Endometrial microvascular endothelial cells (primary cell): ENCODE data around the gene CCSER2. TPM values are rescaled to one million over a fixed set of nuclear protein-coding genes. Genes with fewer than 3 reads are reported as not detected.
"Not testable (repeated sequence)": the region's sequence is repeated elsewhere in the genome, so short reads cannot be mapped to it uniquely, and the experiment has no call there.

Source experiments
- in situ Hi-C: cut with HindIII; loops from 2 replicates; pipeline ENCODE4 v1.10.0; 2017; ENCODE audit warnings: low sequenced_read_pairs, low pct_unique_long_range_greater_than_20kb; ENCODE audit errors: inconsistent ontology term
- total RNA-seq: library from RNA; depleted of rRNA; stranded (reverse); fragments of >200 nt; gene quantifications from one replicate; pipeline ENCODE4 v1.2.3, GENCODE V29; 2015; ENCODE audit errors: inconsistent ontology term

CCSER2 gene
- total RNA-seq, 1 donor from 2014 or later = 29.2 TPM

DNA sequence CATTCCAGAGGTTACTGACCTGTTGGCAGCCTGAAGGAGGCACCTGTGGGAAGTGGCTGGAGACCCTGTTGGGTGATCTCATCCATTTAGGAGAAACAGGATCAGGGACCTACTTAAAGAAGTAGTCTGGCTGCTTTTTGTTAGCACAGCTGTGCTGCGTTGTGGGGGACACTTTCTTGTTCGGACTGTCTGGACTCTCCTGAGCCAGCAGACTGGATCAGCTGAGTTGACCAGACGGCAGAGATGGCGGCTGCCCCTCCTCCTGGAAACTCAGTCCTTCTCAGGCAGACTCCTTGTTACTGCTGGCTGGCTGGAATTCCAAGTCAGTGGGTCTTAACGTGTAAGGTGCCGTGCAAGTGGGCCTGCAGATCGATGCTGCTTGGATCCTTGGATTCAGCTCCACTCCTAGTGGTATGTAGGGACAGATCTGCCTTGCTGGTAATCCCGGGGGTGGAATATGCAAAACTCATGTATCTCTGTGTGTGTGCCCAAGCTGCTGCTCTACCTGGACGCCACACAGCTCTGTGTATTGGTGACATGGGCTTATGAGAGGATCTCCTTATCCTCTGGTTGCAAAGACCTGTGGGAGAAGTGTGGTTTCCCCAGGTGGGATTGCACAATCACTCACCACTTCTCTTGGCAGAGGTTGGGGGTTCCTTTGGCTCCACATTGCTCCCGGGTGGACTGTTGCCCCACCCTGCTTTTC is 87.3 kb downstream of the CCSER2 start:
- in situ Hi-C loops = no loop called here

DNA sequence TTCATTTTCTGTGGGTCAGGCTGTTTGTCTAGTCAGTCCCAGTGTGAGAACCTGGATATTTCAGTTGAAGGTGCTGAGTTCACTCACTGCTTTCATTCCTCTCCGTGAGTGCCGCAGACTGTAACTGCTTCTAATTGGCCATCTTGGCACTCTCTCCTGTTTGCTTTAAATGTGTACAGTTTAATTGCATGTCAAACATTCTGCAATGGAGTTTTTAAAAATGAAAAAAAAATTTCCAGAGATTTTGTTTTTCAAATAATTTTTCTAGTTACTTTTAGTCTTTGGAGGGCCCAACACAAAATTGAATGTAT is 87.8 kb downstream of the CCSER2 start:
- in situ Hi-C loops = no loop called here

DNA sequence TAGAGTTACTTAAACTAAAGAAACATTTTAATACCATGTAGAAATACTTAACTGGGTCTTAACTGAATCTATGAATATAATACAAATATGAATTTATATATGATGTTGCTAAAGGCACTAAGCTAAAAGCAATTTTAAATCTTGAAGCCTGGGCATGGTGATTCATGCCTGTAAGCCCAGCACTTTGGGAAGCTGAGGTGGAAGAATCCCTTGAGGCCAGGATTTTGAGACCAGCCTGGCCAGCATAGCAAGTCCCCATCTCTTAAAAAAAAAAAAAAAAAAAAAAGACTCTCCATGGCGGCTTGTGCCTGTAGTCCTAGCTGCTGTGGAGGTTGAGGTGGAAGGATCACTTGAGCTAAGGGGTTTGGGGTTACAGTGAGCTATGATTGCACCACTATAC is 95.3 kb downstream of the CCSER2 start:
- in situ Hi-C loops = no loop called here

- in situ Hi-C loops = no loop called here
Measured at GRCh38 chr10:84424731-84425167, 96.4 kb downstream of the CCSER2 start.

- in situ Hi-C loops = no loop called here
Measured at GRCh38 chr10:84427903-84428650, 99.7 kb downstream of the CCSER2 start.

GRCh38 chr10:84428711-84429110 is 100.3 kb downstream of the CCSER2 start:
- in situ Hi-C loops = no loop called here

GRCh38 chr10:84429926-84430520 is 101.6 kb downstream of the CCSER2 start:
- in situ Hi-C loops = no loop called here

DNA sequence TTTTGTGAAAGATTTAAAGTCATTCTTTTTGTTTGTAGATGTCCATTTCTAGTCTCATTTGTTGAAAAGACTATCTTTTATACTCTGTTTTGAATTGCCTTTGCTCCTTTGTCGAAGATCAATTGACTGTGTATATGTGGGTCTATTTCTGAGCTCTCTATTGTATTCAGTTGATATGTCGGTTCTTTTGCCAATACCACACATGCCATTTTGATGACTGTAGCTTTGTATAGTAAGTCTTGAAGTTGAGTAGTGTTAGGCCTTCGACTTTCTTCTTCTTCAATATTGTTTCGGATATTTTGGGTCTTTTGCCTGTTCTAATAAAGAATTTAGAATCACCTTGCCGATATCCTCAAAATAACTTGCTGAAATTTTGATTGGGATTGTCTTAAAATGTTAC is 104.5 kb downstream of the CCSER2 start:
- in situ Hi-C loops = no loop called here

DNA sequence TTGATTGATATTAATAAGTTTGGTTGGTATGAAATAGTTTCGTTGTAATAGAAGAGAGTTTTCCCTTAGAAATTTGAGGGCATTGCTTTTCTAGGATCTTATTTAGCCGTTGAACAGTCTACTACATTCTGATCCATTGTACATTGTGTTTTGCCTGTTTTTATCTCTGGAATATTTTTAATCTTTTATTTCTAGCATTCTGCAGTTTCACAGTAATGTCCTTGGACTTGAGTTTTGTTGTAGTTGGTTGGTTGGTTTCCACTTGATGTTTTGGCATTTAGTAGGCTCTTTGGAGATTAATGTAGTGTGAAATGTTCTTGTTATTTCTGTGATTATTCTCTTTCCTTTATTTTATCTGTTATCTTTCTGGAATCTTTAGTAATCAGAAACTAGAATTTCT is 112.4 kb downstream of the CCSER2 start:
- in situ Hi-C loops = no loop called here

DNA sequence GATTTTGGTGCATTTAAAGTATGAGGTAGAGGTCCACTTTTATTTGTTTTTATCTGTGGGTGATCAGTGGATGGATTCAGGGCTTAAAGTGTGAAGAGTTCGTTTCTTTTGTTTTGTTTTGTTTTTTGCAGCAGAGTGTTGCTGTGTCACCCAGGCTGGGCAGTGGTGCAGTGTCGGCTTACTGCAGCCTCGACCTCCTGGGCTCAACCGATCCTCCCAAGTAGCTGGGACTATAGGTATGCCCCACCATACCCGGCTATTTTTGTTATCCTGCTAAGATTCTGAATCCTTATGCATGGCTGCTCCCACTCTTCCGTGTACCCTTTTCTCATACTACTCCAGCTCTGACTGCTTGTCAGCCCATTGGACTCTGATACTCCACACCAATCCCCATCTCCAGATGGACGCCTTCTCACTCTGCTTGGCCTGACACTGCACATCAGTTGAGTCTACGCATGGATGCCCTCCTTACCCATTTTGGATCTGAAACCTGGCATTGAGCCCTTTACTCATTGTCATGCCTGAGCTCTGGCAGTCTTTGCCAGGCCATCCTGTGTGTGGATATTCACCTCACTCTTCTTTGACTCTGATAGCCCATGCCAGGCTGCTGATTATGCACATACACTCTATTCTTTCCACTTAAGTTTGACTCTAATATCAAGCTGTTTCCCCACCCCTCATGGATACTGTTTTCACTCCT is 119.5 kb downstream of the CCSER2 start:
- in situ Hi-C loops = no loop called here

DNA sequence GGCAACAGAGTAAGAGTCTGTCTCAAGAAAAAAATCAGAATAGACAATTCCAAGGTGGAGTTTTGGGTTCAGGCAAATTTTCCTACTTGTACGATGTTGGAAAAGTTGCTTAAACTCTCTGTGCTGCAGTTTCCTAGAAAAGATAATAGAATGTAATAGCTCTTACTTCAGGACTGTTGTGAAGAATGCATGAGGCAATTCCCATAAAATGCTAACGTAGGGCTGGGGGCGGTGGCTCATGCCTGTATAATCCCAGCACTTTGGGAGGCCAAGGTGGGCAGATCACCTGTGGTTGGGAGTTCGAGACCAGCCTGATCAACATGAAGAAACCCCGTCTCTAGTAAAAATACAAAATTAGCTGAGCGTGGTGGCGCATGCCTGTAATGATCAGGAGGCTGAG is 121.0 kb downstream of the CCSER2 start:
- in situ Hi-C loops = not testable (repeated sequence)

GRCh38 chr10:84452003-84452402 is 123.6 kb downstream of the CCSER2 start:
- in situ Hi-C loops = no loop called here

- in situ Hi-C loops = no loop called here
Measured at GRCh38 chr10:84453303-84453702, 124.9 kb downstream of the CCSER2 start.

- in situ Hi-C loops = no loop called here
Measured at GRCh38 chr10:84456126-84456525, 127.7 kb downstream of the CCSER2 start.

DNA sequence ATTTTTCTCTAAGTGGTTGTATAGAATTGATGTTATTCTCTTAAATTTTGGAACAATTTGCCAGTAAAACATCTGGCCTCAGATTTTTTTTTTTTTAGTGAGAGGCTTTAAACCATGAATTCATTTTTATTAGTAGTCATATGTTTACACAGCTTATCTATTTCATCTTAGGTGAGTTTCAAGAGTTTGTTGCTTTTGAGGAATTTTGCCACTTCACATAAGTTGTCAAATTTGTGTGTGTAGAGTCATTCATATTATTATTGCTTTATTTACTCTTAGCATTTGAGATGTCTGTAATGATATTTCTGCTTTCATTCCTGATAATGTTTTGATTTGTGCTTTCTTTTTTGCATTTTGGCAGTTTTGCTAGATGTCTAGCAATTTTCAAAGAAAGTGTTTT is 132.1 kb downstream of the CCSER2 start:
- in situ Hi-C loops = no loop called here

- in situ Hi-C loops = no loop called here
Measured at GRCh38 chr10:84469470-84469869, 141.1 kb downstream of the CCSER2 start.

DNA sequence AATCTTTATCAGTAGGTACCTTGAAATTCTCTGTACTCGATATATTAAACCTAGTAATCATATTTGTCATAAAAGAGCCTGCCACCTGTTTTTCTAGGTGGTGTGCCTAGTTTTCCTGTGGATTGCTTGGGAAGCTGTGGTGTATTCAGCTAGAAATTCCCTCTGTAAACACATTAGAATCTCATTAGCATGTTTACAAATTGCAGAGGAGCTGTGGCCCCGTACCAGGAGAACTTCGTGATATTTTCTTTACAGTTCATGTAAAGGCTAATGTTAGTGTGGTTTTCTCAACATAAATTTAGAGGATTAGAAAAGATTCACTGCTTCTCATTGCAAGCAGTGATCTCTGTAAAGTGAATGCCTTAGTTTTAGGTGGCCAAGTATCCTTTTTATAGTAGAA is 144.7 kb downstream of the CCSER2 start:
- in situ Hi-C loops = no loop called here

- in situ Hi-C loops = no loop called here
Measured at GRCh38 chr10:84477398-84478128, 149.2 kb downstream of the CCSER2 start.

DNA sequence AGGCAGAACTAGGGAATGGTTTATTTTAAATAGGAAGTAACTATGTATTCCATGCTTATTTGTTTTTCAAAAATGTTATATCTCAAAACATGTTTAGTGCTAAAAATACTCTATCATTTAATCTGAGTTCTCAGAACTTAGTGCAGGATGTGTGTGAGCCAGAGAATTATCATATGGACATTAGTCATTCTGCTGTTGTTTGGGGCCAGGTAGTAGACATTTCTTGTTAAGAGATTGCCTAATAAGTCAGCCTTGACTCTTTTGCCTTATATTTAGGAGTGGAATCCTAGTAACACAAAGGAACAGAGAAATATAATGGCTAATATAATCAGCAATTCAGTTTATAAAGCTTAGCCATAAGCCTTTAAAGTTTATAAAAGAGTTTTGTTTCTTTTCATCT is 149.8 kb downstream of the CCSER2 start:
- in situ Hi-C loops = no loop called here
